ENCODE data around the gene CES2. TPM values are rescaled to one million over a fixed set of nuclear protein-coding genes. Genes with fewer than 3 reads are reported as not detected.
A peak's percentile ranks its signal among the peaks of the same experiment; 100 is the strongest.

The CES2 gene
- total RNA-seq, 4 donors from 2014 or later = 113 to 4,512 (median 3,000) TPM

DNA sequence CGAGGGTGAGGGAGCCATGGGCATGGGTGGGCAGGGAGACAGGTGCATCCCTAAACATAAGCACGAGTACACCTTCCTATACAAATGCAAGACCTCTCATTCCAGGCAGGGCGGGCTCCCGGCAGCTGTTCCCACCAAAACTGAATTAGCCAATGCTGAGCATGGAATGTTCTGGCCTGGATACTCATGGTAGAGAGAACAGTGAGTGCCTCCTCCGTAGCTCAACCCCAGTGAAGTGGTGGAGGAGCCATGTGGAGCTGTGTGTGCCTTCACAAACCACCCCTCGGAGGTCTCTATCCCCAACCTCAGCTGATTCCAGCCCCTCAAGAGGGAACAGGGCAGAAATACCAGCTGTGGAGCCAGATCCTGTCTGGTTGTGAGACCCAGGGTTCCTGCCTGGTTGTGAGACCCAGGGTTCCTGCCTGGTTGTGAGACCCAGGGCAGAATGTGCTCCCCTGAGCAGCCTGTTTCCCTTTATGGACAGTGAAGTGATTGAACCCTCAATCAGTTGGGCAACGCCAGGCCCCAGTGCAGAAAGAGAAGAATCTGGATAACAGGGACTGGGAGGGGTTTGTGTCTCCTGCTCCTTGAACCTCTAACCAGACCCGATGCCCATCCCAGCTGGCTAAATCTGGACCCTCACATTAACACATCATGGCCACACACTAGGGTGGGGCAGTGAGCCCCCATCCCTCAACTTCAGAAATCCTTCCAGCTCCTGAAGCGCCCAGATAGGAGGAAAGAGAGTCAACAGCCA is 14.2 kb upstream of the CES2 start:
- no peak for TF ChIP-seq POLR2A (IDR thresholded peaks at IDR 0.05)
- TF ChIP-seq, protein P1, sequence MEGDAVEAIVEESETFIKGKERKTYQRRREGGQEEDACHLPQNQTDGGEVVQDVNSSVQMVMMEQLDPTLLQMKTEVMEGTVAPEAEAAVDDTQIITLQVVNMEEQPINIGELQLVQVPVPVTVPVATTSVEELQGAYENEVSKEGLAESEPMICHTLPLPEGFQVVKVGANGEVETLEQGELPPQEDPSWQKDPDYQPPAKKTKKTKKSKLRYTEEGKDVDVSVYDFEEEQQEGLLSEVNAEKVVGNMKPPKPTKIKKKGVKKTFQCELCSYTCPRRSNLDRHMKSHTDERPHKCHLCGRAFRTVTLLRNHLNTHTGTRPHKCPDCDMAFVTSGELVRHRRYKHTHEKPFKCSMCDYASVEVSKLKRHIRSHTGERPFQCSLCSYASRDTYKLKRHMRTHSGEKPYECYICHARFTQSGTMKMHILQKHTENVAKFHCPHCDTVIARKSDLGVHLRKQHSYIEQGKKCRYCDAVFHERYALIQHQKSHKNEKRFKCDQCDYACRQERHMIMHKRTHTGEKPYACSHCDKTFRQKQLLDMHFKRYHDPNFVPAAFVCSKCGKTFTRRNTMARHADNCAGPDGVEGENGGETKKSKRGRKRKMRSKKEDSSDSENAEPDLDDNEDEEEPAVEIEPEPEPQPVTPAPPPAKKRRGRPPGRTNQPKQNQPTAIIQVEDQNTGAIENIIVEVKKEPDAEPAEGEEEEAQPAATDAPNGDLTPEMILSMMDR (IDR thresholded peaks at IDR 0.05) = no peak
- Histone ChIP-seq H3K27me3 (no peaks in the 10 kb centered on the region), H3K36me3 (no peaks in the 10 kb centered on the region), H3K27ac (peak overlapping the region in 1 of 4 donors; percentile 11), H3K9me3 (no peaks in the 10 kb centered on the region), H3K4me3 (no peak overlapping the region), H3K4me1 (peaks cover 0 to 40% (median 8%) of the 10 kb centered on the region in 4 donors)
- no peak for DNase-seq

DNA sequence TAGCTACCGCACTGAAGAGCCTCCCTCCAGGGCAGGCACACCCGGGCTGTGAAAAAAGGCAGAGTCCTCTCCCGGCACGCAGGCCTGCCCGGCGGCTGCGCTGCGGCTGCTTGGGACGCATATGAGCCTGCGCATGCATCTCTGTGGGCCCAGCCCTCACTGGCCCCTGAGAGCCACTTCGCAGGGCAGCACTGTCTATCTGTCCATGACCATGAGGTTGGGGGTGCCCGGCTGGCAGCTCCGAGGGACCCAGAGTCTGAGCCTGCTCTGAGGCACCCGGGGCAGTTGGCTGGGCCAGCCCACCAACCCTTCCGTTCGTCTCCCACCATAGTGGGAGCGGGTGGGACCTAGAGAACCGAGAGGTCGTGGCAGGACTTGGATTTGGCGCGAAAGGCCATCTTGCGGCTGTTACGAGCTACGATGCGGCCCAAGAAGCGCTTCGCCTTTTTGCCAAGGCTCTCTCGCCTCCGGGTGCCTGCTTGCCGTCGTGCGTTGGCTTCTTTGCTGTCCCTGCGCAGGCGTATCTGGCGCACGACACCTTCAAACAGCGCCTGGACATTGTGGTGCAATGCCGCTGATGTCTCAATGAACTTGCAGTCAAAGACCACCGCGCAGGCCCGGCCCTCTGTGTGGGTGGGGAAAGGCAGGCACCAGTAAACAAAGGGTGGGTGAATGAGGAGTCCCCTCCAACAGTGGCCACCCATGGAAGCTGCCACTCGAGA is 13.4 kb upstream of the CES2 start:
- H3K4me3 ChIP-seq = no peak overlapping the region
- no peaks in the 10 kb centered on the region for H3K9me3 ChIP-seq
- peak overlapping the region in 1 of 4 donors; percentile 11 for H3K27ac ChIP-seq
- H3K27me3 ChIP-seq = no peaks in the 10 kb centered on the region
- no peaks in the 10 kb centered on the region for H3K36me3 ChIP-seq
- TF ChIP-seq, protein P1 (IDR thresholded peaks at IDR 0.05) = no peak
- no peak for TF ChIP-seq POLR2A (IDR thresholded peaks at IDR 0.05)
- no peak for DNase-seq
- peaks cover 0 to 40% (median 8%) of the 10 kb centered on the region in 4 donors for H3K4me1 ChIP-seq

DNA sequence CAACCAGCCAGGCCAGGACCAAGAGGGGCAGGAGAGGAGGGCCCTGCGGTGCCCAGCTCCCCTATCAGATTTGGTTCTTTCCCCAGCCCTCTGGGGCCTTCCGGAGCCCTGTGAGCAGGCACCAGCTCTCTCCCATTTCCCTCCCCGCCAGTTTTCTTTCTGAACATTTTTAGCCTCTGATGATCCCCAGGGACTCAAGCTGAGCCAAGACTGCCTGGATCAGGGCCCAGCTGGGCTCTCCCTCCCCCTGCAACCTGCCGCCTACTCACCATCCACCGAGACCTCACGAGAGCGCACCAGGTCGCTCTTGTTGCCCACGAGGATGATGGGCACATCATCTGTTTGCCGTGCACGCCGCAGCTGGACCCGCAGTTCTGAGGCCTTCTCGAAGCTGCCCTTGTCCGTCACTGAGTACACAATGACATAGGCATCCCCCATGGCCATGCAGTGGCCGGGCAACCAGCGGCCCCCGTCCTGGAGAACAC is 12.0 kb upstream of the CES2 start:
- Histone ChIP-seq H3K4me3 (peak overlapping the region in 2 of 4 donors; percentile 0 to 59), H3K4me1 (peaks cover 0 to 40% (median 8%) of the 10 kb centered on the region in 4 donors), H3K27me3 (no peaks in the 10 kb centered on the region), H3K9me3 (no peaks in the 10 kb centered on the region), H3K36me3 (no peaks in the 10 kb centered on the region), H3K27ac (peak overlapping the region in 3 of 4 donors; percentile 23 to 81 (median 38))
- DNase-seq = no peak
- TF ChIP-seq, protein P1 (IDR thresholded peaks at IDR 0.05) = no peak
- no peak for TF ChIP-seq POLR2A (IDR thresholded peaks at IDR 0.05)

DNA sequence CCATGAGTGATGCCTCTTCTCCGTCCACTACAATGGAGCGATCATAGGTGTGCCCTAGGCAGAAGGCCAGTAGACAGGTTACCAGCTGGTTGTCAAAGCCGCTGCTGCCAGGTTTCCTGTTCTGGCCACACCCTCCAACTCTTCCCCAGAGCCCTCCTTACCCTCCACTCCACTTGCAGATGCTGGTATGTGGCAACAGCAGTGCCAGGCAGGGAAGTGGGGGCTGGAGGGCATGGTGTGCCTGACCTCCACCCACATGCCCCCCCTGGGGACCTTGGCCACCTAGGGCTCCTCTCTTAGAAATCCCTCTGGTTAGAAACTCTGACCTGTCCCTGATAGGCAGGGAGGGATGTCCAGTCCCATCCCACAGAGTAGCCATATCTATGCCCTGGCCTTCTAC is 11.4 kb upstream of the CES2 start:
- peaks cover 0 to 44% (median 8%) of the 10 kb centered on the region in 4 donors for H3K4me1 ChIP-seq
- TF ChIP-seq, protein P1 (IDR thresholded peaks at IDR 0.05) = no peak
- no peak for TF ChIP-seq POLR2A (IDR thresholded peaks at IDR 0.05)
- no peak for DNase-seq
- no peaks in the 10 kb centered on the region for H3K9me3 ChIP-seq
- H3K27ac ChIP-seq = peak overlapping the region in 3 of 4 donors; percentile 19 to 81 (median 38)
- H3K27me3 ChIP-seq = no peaks in the 10 kb centered on the region
- no peaks in the 10 kb centered on the region for H3K36me3 ChIP-seq
- H3K4me3 ChIP-seq = peak overlapping the region in 2 of 4 donors; percentile 0 to 59

DNA sequence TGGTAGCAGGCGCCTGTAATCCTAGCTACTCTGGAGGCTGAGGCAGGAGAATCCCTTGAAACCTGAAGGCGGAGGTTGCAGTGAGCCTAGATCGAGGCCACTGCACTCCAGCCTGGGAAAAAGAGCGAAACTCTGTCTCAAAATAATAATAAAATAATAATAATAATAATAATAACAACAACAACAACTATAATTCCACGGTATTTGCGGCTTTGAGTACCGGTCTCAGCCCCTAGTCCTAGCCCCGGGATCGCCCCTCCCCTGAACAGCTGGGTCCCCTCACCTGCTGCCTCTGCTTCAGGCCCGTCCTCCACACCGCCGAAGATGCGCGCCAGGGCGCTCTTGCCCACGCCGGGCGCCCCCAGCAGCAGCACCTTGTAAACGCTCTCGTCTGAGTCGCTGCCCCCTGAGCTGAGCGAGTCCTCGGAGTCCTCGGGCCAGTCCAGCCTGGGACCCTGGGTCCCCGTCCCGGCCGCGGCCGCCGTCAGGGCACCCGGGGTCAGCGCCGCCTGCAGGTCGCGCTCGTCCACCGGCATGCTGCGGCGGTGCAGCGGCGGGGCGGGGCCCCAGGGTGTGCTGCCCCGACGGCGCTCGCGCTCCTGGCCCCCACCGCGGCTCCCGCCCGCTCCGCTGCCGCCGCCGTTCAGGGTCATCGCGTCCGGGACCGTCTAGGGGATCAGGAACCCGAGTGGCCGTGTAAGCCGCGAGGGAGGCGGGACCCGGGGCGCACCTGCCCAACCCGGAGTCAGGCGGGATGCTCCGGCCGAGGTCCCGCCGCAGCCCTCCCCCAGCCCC is 10.6 kb upstream of the CES2 start:
- H3K27ac ChIP-seq = peak overlapping the region; percentile 2 to 81 (median 70)
- no peaks in the 10 kb centered on the region for H3K27me3 ChIP-seq
- H3K4me3 ChIP-seq = peak overlapping the region; percentile 20 to 70 (median 58)
- no peaks in the 10 kb centered on the region for H3K36me3 ChIP-seq
- peaks cover 0 to 39% (median 8%) of the 10 kb centered on the region in 4 donors for H3K4me1 ChIP-seq
- TF ChIP-seq POLR2A (IDR thresholded peaks at IDR 0.05) = no peak
- TF ChIP-seq, protein P1 (IDR thresholded peaks at IDR 0.05) = peak in 4 of 6 experiments; percentile 39 to 77 (median 68)
- H3K9me3 ChIP-seq = no peaks in the 10 kb centered on the region
- peak in 2 of 3 donors; percentile 69 to 74 for DNase-seq

Data from Peyer's patch (tissue), 4 donors.